ENCODE results near the gene S100A5.

S100A5 gene

GRCh38 chr1:153503766-153504165 lies 37.0 kb downstream of the S100A5 start:
- DNase-seq = peak; percentile 29 to 80

- no peak for DNase-seq
These were observed 42.0 kb downstream of the S100A5 start for GRCh38 chr1:153498746-153499145.

GRCh38 chr1:153495536-153495935 lies 45.2 kb downstream of the S100A5 start:
- no peak for DNase-seq

GRCh38 chr1:153494976-153495535 lies 45.7 kb downstream of the S100A5 start:
- peak; percentile 48 to 70 for DNase-seq

GRCh38 chr1:153493343-153493960 lies 47.3 kb downstream of the S100A5 start:
- DNase-seq = no peak

GRCh38 chr1:153490272-153491051 lies 50.3 kb downstream of the S100A5 start:
- DNase-seq = peak; percentile 74 to 95

- DNase-seq = no peak
These were observed 52.0 kb downstream of the S100A5 start for GRCh38 chr1:153488731-153489130.

GRCh38 chr1:153487707-153488106 lies 53.0 kb downstream of the S100A5 start:
- DNase-seq = no peak
